Fibroblast of skin of right quadriceps (primary cell): Measurements from ENCODE around the gene BANF2.

Experiments used
- DNase-seq: peaks from one replicate; pipeline ENCODE4 v3.0.0-alpha.2; 2013

The BANF2 gene

DNA sequence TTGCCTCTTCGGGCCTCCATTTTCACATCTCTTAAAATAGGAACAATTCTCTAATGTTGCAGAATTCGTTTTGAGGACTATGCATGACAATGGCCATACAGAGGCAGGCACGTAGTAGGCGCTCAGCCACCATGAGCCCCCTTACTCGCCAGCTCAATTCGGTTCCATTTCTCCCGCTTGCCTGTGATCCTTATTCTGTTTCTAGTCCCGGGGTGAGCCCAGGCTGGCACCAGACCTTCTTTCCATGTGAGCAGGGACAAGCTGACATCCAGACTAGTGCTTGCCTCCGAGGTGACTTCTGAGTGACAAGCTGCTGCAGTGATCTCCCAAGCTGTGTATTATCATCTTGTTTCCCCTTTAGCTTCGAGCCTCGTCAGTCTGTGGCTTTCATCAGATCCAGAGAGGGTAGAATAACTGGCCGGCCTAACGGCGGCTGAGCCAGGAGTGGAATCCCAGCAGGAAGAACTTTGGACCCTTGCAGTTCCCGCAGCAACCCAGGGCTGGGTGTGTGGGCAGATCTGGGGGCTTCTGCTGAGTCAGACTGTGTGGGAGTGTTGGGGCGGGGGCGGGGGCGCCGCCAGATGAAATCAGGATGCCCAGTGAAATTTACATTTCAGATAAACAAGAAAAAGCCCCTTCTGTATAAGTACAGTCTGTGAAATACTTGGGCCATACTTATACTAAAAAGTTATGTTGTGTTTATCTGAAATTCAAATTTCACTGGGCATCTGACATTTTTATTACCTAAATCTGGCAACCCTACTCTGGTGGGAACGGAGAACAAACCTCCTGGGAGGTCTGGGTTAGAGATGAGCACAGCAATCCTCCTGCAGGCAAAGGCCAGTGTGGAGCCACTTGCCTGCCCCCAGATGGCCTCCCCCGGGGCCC, 10.9 kb downstream of the BANF2 start:
- DNase-seq: peak; percentile 21

DNA sequence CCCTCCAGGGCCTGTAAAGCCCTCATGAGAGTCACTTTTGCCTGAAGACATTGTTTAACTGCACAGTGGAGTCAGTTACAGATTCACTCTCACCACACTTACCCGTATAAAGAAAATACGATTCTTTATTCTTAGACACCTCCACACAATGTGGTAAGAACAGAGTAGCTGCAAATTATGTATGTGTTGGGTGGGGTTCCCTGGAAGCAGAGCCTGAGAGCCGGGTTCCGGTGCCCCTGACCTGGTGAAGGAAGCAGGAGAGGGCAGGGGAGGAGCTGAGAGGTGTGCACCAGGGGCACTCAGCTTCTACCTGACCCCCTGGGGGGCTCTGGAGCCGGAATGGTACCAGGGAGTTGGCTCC, 11.5 kb downstream of the BANF2 start:
- DNase-seq: no peak

DNA sequence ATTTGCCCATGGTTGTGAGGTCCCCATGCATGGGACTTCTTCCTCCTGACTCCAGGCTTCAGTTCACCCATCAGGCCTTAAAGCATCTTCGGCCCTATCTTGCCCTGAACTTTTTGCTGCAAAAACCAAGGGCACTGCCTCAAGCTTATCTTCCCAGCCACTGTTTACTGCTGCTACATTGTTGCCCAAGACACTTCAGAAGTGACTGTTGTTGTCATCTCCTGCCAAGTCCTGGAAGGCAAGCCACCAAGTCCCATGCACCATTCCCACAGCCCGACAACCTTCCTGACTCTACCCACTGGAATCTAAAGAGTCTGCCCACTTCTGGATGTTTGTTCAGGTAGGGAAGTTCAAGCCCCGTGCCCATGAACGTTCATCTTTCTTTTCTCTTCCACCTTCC, 12.4 kb downstream of the BANF2 start:
- no peak for DNase-seq

DNA sequence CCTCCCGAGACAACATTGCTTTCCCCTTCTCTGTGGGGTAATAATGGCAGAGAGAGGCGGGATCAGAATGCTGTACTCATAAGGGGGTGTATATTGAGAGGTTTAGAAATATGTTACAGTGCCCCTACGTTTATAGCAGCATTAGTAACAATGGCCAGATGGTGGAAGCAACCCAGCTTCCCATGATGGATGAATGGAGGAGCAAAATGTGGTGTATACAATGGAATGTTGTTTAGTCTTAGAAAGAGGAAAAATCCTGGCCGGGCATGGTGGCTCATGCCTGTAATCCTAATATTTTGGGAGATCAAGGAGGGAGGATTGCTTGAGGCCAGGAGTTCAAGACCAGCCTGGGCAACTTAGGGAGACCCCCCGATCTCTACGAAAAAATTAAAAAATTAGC, 12.9 kb downstream of the BANF2 start:
- DNase-seq: peak; percentile 3

DNA sequence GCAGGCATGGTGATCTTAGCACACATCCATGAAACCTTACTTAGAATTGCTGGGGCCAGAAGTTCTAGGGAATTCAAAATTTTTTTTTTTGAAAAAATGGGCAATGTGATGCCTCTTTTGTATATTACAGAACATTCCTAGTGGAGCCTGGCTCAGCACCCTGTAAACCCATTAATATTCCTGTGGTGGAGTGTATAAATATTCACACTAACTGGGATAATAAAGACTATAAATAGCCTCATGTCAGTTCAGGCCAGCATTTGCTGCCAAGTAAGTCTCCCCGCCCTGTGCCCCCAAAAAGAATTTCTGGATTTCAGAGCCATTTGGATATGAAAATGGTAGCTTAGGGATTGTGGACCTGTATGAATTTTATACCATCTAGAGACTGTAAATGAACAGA, 14.8 kb downstream of the BANF2 start:
- DNase-seq: no peak

DNA sequence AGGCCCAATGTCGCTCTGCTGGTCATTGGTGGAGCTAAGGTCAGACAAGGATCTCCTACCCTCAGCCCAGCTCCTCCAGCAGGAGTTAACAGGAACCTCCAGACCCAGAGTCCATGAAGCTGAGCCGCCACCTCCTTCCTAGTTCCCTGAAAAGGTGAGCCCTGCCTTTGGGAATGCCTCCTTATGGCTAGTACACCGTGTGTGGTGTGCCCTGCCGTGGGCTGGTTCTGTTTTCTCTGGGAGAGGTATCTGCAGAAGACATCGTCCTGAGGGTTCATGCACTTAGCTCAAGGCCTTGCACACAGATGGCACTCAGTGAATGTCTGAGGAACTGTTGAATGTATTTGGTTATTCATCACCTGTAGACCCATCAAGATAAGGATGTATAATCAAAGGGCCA, 15.3 kb downstream of the BANF2 start:
- DNase-seq: no peak

DNA sequence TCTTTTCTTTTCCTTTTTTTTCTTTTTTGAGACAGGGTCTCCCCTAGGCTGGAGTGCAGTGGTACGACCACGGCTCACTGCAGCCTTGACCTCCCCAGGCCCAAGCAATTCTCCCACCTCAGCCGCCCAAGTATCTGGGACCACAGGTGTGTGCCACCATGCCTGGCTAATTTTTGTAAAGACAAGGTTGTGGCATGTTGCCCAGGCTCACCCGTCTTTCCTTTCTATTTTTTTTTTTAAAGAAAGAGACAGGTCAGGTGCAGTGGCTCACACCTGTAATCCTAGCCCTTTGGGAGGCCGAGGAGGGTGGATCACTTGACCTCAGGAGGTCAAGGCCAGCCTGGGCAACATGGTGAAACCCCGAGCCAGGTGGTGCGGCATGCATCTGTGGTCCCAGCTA, 16.6 kb downstream of the BANF2 start:
- DNase-seq: no peak

DNA sequence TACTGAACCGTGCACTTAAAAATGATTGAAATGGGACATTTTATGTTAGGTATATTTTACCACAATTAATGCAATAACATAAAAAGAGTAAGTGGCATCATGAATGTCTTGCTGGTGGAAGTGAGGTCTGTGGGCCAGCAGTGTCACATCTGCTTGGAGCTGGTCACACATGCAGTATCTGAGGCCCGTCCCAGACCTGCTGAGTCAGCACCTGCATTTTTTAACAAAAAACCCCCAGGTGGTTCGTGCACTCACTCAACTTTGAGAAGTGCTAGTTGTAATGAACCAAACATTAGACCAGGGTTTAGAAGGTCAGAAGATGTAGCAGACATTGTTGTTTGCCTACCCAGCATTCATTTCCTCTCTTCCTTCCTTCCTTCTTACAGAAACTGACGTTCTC, 21.0 kb downstream of the BANF2 start:
- no peak for DNase-seq

DNA sequence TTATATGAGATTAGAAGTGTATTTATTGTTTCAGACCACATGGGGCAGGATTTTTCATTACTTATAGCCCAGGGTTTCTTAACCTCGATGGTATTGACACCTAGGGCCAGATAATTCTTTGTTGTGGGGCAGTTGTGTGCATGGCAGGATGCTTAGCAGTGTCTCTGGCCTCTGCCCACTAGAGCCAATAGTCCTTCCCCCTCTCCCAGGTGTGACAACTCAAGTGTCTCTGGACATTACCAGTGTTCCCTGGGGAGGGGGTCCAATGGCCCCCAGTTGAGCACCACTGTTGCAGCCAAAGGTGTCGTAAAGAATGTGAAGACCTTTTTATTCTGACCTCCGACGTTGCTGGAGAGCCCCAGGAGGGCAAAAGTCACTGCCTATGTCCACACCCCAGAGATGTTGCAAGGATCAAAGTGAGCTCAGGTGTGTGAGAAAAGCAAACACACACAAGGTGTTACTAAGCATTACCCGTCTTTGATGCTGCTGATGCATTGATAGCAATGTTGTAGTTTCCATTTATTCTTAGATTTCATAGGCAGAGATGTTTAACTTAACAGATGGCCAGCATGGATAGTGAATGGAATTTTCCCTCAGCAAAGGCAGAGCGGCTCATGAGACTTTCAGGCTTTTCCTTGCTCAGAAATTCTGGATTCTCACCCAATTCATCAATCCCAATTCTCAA, 22.2 kb downstream of the BANF2 start:
- DNase-seq: no peak

DNA sequence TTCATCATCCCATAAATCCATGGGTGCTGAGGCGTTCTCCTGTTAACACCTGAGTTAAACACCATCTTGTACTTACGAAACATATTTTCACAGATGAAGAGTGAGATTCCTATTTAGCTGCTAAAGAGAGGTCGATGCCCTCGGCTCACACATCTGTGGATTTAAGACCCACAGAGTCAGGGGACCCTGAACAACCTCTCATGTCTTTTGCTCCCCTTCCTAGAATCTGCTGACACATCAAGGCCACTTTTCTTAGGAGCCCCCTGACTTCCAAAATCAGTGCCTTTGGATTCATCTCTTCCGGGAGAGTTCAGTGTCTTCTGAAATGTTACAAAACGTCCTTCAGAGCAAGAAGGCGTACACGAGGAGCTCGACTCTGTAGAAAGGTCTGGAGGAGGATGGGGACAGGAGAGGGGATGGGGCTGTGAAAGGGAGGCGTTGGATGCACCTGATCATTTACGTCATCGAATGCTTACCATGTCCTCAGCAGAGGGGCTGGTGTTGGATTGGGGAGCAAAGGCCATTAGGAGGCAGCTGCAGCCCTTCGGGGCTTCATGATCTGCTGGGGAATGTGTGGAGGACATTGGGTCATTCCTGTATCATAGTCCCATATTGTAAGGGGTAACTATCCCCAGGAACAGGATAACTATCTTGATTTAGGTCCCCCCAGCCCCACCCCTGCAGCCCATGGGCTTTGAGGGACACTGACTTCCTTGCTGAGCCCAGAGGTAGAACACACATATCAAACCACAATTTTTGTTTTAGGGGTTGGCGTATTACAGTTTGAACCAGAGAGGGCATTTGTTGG, 22.9 kb downstream of the BANF2 start:
- no peak for DNase-seq

DNA sequence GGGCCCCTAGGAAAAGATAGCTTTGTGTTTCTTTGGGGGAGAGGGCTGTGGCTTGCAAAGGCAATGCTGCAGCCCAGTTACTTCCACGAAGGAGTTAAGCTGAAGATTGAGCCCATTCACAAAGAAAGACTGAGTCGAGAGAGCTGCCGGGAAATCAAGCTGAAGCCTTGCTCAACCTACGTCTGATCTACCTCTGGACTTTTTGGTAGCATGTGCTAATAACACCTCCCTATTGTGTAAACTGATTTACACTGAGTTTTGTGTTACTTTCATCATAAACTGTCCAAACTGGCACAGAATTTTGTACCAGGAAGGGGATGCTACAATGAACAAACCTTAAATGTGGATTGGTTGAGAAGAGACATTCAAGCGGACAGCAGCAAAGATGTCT, 23.5 kb downstream of the BANF2 start:
- no peak for DNase-seq

DNA sequence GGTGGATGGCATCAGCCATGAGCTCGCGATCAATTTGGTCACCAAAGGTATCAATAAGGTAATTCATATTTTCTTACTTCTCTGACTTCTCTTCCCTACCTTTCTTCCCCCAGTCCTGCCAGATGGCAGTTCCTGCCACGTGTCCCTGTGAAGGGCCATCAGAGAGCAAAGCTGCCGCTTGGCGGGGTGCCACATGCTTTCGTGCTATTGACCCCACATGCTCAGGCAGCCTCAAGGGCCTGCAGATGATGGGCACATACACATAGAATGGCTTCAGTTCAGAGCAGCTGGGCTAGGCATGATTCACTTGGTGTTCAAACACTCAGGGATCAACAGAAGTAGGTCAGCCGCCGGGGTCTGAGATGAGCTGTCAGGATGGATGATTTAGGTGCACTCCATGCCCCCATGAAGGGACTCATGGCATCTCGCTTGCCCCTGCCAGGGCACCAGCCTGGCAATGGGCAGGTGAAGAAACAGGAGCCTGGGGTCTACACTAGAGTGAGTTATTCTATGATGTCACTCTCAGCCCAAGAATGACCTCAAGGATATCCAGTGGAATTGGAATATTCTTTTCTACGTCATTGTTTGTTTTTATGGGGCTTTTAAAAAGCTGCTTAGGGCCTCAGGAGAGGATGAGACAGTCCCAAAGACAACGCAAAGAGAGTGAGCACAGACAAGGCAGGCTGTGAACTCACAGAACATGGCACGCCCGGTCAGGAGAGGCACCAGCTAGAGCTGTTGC, 25.5 kb downstream of the BANF2 start:
- DNase-seq: no peak

DNA sequence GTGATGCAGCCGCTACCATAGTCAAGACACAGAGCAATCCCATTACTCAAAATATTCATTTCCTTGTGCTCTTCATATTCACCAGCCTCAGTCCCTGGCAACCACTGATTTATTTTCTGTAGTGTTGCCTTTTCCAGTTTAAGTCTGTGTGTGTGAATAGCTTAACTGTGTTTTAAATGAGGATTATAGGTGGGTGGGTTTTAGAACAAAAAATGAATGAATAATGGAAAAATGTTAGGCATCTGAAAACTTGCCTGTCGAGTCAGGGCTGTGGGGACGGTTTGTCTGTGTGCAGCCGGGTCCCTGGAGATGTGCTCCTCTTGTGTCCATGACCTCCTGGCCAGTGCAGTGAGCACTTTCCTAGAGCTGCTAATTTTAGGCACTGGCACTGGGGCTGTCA, 27.1 kb downstream of the BANF2 start:
- DNase-seq: no peak

DNA sequence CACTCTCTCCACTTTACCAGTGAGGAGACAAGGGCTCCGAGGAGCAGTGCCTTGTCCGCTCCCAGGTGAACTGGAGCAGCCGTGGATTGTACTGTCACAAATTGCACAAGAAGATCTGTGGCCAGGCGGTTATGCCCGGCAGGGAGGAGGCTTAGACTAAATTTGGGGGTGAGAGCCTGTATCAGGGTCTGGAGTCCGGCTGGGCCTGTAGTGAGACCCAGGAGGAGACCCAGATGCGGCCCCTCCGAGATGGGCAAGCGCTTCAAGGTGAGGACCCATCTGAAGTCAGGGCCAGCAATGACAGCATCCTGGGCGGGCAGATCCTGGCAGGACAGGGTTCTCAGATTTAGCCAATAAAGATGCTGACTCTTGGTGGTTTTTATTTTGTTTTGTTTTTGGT, 27.6 kb downstream of the BANF2 start:
- DNase-seq: no peak

DNA sequence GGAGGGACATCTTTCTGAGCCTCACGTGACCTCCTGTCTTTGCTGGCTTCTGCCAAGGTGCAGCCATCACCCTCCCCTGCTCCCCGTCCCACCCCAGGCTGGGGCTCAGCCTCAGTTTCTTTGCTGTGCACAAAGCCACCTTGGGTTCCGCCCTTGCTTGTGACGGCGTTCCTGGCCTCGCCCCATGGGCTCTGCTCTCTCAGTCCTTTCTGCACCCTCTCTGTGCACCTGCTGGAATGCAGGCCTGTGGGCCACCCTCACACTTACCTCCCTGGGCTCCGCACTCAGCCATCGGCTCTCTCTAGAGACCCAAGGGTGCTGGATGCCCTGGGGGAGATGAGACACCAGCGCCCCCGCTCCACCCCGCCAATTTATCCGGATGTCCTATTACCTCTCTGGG, 28.3 kb downstream of the BANF2 start:
- no peak for DNase-seq

DNA sequence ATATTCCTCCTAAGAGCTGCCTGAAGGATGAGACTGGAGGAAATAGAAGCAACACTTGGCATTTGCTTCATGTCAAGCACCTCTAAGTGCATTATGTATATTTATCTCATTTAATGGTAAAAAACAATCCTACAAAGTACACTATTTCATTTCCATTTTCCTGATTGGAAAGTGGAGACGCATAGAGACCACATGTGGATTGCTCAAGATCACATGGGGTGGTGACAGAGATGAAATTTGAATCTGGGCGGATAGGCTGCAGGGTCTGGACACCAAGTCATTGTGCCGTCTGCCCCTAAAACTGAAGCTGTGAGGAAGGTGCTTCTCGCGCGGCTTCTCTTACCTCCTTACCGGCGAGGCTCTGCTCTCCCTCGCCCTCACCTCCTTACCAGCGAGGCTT, 30.3 kb downstream of the BANF2 start:
- no peak for DNase-seq

DNA sequence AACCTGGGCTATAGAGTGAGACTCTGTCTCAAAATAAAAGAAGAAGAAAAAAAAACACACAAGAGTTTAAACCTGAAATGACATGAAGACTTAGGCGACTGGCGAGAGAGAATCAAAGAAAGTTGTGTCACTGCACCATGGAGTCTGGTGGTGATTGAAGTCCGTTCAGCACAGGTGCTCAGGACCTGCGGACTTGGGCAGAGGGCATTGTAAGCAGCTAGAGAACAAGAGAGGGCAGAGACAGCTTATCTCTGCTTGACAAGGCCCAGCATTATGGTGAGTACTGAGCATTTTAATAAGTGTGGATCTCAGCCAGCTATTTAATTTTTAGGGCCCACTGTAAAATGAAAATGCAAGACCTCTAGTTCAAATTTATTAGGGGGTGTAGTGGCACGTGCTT, 31.5 kb downstream of the BANF2 start:
- DNase-seq: no peak

DNA sequence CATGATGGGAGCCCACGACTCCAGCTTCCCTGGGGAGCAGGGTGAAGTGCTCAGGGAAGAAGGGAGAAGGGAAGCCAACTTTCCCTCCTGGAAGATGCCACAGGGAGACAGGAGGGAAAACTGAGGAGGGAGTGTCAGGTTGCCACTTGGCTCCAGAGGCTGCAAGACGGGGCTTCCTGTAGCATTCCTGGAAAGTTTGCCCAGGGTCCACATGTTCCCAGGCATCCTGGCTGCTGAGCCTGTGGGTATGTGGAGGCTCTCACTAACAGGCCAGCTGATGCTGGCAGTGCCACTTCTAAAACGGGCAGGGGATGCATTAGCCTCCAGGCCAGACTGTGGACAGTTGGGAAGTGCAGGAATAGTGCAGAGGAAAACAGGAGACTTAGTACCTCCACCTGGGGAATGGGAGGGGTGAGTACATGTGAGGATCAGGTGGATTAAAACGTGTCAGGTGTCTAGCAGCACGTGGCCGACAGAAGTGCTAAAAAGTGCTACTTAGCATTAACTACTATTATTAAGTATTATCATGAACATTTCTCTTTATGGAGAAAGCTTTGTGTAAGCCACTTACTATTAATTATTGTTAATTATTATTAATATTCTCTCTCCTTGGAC, 33.2 kb downstream of the BANF2 start:
- no peak for DNase-seq

DNA sequence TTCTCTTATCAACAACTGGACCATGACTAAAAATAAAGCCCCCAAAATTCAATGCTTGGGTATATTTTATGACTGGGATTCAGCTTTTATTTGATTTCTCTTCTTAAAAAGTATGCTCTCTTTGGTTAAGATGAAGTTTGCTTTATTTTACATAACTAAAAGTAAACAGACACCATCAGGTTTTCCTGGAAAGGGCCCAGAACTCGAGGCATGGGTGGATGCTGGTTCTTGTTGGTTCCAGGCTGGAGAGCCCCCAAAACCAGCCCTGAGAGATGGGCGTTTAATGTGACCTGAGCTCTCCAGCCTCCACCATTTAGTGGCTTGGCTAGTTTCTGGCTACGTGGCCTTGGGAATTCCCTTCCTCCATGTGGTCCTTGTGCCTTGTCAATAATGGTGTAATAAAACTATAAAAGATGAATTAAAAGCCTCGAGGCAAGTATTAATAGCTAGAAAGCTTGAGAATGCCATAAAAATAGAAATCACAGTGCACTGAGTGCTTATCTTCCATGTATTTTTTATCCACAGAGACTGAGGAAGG, 34.1 kb downstream of the BANF2 start:
- no peak for DNase-seq

DNA sequence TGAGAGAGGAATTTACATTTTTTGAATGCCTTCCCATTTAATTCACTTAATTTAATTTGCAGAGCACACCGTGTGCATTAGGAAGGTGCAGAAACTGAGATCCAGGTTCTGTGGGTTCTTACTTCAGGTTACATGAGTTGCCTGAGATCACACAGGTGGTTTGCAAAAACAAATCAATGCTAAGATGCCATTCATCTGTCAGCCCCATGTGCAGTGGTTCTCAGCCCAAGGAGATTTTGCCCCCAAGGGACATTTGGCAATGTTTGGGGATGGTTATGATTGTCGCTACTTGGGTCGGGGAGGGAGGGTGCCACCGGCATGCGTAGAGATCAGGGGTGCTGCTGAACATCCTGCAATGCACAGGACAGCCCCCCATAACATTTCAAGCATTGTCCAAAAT, 34.6 kb downstream of the BANF2 start:
- DNase-seq: no peak

DNA sequence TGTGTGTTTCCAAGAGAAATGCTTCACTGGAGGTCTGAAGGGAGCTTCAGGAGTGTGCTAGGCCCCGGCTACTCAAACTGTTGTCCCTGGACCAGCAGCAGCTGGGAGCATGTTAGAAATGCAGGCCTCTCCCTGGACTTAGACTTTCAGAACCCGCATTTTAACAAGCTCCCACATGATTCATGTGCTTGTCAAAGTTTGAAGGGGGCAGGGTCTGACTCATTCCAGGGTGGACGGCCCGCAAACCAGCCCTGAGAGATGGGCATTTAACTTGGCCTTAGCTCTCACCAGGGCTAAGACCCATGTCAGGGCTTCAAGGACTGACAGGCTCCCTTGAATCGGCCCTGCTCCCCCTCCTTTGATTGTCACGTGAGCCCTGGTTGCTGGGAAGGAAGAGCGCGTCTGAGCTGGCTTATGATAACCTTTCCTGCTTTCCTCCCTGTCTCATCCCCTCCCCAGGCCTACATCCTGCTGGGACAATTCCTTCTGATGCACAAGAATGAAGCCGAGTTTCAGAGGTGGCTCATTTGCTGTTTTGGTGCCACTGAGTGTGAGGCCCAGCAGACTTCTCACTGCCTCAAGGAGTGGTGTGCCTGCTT, 35.5 kb downstream of the BANF2 start:
- DNase-seq: peak; percentile 51
